ENCODE results near the gene MEI1. TPM values are rescaled to one million over a fixed set of nuclear protein-coding genes. Genes with fewer than 3 reads are reported as not detected.

Gene MEI1
- total RNA-seq, 4 donors from 2014 or later, result 0.39 to 1.3 (median 0.44) TPM

DNA sequence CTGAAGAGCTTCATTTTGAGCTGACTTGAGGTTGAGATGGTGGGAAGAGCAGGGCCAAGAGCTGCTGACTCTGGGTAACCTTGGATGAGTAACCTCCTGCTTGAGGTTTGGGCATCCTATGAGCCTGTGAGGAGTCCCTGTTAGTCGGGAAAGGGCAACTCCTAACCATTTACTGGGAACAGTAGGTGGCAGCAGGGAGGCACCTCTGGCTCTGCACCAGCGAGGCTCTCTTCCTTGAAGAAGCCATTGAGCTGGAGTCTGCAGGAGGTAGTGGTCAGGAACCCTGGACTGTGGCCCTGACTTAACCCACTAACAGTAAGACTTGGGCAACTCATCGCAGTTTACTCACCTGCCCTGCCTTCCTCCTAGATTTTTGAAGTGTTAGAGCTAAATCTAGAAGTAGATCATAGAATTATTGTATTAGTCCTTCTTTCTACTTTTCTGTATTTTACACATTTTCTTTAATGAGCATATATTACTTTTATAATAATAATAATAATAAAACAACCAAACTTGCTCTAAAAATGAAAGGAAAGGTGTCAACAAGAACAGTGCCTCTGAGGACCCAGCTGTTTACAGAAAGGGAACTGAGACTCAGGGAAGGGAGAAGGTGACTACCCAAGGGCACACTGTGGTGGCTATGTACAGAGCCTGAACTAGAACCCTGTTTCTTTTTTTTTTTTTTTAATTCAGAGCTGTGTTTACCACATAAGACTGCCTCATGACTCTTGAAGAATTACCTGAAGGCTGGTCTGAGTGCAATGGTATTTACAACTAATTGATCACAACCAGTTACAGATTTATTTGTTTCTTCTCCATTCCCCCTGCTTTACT is 47.5 kb downstream of the MEI1 start:
- intact Hi-C loops (cut with DNase I), result loop anchor here (2.0 kb wide), 1 partner anchor 194 kb away; no protein-coding TSS in a partner anchor
- TF ChIP-seq POLR2A (IDR thresholded peaks at IDR 0.05; ENCODE audit: low read depth), result no peak
- TF ChIP-seq CTCF (IDR thresholded peaks at IDR 0.05), result peak; percentile 54 to 75 (median 73)

GRCh38 chr22:41752011-41752970 is 53.0 kb downstream of the MEI1 start:
- DNase-seq (ENCODE audit: extremely low spot score), result no peak
- Histone ChIP-seq H3K4me3 (no peak overlapping the region), H3K36me3 (no peaks in the 10 kb centered on the region), H3K27ac (replicated peaks in 1 of 4) (no peak overlapping the region), H3K4me1 (no peaks in the 10 kb centered on the region), H3K27me3 (peaks cover 0 to 6% (median 0%) of the 10 kb centered on the region in 4 donors), H3K9me3 (no peaks in the 10 kb centered on the region)
- intact Hi-C loops (cut with DNase I), result no loop called here
- TF ChIP-seq CTCF (IDR thresholded peaks at IDR 0.05) (no peak), POLR2AphosphoS5 (IDR thresholded peaks at IDR 0.05) (no peak), EP300 (IDR thresholded peaks at IDR 0.05) (no peak), POLR2A (IDR thresholded peaks at IDR 0.05; ENCODE audit: low read depth) (no peak)
- WGBS, result 76% methylated on average over 5 of the region's 5 CpGs

More for the DNA sequence above, 47.5 kb downstream of the MEI1 start:
- H3K27me3 ChIP-seq, result peaks cover 0 to 6% (median 0%) of the 10 kb centered on the region in 4 donors
- H3K4me3 ChIP-seq, result no peak overlapping the region
- DNase-seq (ENCODE audit: extremely low spot score), result no peak
- no peaks in the 10 kb centered on the region for H3K36me3 ChIP-seq
- H3K9me3 ChIP-seq, result no peaks in the 10 kb centered on the region
- H3K27ac ChIP-seq (replicated peaks in 1 of 4), result no peak overlapping the region
- WGBS, result 7% methylated on average over 3 of the region's 3 CpGs
- H3K4me1 ChIP-seq, result peaks cover 0 to 4% (median 0%) of the 10 kb centered on the region in 4 donors

- Histone ChIP-seq H3K4me3 (no peak overlapping the region), H3K27me3 (peaks cover 0 to 6% (median 0%) of the 10 kb centered on the region in 4 donors), H3K9me3 (no peaks in the 10 kb centered on the region), H3K36me3 (no peaks in the 10 kb centered on the region), H3K4me1 (no peaks in the 10 kb centered on the region), H3K27ac (replicated peaks in 1 of 4) (no peak overlapping the region)
- no peak for DNase-seq (ENCODE audit: extremely low spot score)
- 46% methylated on average over 2 of the region's 2 CpGs for WGBS
- intact Hi-C loops (cut with DNase I), result no loop called here
- TF ChIP-seq EP300 (IDR thresholded peaks at IDR 0.05) (no peak), POLR2A (IDR thresholded peaks at IDR 0.05; ENCODE audit: low read depth) (no peak)
Observed at GRCh38 chr22:41753984-41754383, 54.7 kb downstream of the MEI1 start.

- Histone ChIP-seq H3K9me3 (no peaks in the 10 kb centered on the region), H3K4me1 (no peaks in the 10 kb centered on the region), H3K4me3 (no peak overlapping the region), H3K27me3 (no peaks in the 10 kb centered on the region), H3K27ac (replicated peaks in 1 of 4) (no peak overlapping the region), H3K36me3 (no peaks in the 10 kb centered on the region)
- DNase-seq (ENCODE audit: extremely low spot score), result no peak
- intact Hi-C loops (cut with DNase I), result no loop called here
- TF ChIP-seq POLR2AphosphoS5 (IDR thresholded peaks at IDR 0.05) (no peak), CTCF (IDR thresholded peaks at IDR 0.05) (no peak), EP300 (IDR thresholded peaks at IDR 0.05) (no peak), POLR2A (IDR thresholded peaks at IDR 0.05; ENCODE audit: low read depth) (no peak)
- 94% methylated on average over 5 of the region's 5 CpGs for WGBS
Observed at GRCh38 chr22:41757502-41757901, 58.2 kb downstream of the MEI1 start.

- H3K4me3 ChIP-seq, result no peak overlapping the region
- H3K36me3 ChIP-seq, result no peaks in the 10 kb centered on the region
- 65% methylated on average over 2 of the region's 2 CpGs for WGBS
- no peak overlapping the region for H3K27ac ChIP-seq (replicated peaks in 1 of 4)
- intact Hi-C loops (cut with DNase I), result no loop called here
- TF ChIP-seq CTCF (IDR thresholded peaks at IDR 0.05), result no peak
- TF ChIP-seq EP300 (IDR thresholded peaks at IDR 0.05), result no peak
- TF ChIP-seq POLR2AphosphoS5 (IDR thresholded peaks at IDR 0.05), result no peak
- TF ChIP-seq POLR2A (IDR thresholded peaks at IDR 0.05; ENCODE audit: low read depth), result no peak
- no peaks in the 10 kb centered on the region for H3K9me3 ChIP-seq
- H3K27me3 ChIP-seq, result no peaks in the 10 kb centered on the region
- no peak for DNase-seq (ENCODE audit: extremely low spot score)
- no peaks in the 10 kb centered on the region for H3K4me1 ChIP-seq
Observed at GRCh38 chr22:41758231-41758630, 58.9 kb downstream of the MEI1 start.

All from esophagus muscularis mucosa (tissue), 4 donors.